ENCODE results near the gene FXR2.

The FXR2 gene

DNA sequence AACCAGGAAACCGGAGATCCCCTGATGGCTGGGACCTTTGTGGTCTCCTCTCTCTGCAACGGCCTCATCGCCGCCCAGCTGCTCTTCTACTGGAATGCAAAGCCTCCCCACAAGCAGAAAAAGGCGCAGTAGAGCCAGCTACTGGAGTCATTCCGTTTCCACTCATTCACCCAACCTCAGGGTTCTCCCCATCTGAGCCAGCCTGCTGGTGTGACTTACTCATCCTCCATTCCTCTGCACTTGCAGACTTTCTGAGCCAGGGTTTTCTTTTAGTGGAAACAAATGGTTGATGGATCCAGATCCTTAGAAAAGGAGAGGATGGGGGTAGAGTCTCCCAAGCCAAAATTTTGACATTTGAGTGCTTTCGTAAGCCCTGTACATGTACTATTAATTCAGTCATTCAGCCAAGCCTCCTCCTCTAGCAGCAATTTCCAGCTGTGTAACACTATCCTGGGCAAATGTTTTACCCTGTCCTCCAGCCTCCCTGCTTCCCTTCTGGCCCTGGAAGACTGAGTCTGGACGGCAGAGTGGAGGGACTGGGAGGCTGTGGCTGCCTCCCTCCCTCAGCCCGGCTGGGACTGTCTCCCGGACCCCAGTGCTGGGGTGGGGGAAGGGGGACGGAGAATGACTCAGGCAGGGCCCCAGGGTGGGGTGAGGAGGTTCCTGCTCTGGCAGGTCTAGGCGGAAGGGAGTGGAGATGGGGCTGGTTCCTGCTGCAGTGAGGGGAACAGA lies 27.1 kb downstream of the FXR2 start:
- Histone ChIP-seq H4K91ac (ENCODE audit: low read depth, low read length) (no peak overlapping the region), H3K9ac (ENCODE audit: low read length) (no peak overlapping the region), H4K8ac (ENCODE audit: low read depth, low read length) (no peak overlapping the region), H3K36me3 (ENCODE audit: control insufficient read depth in 1 of 2, insufficient read depth in 2 of 2, low read length in 2 of 2) (peaks cover 38 to 43% of the 10 kb centered on the region in 2 experiments), H2BK12ac (ENCODE audit: low read length) (no peak overlapping the region), H4K12ac (ENCODE audit: low read depth, low read length) (no peak overlapping the region), H3K4me3 (ENCODE audit: low read depth, low read length) (no peak overlapping the region), H3K14ac (ENCODE audit: low read length) (no peak overlapping the region), H3K79me2 (ENCODE audit: control insufficient read depth, insufficient read depth, low read length, poor library complexity) (peaks cover 12% of the 10 kb centered on the region), H3K18ac (ENCODE audit: low read length) (no peak overlapping the region), H2AK5ac (ENCODE audit: low read length) (no peak overlapping the region), H3K9me3 (ENCODE audit: insufficient read depth, low read depth, low read length) (peaks cover 3% of the 10 kb centered on the region), H2BK5ac (ENCODE audit: low read depth, low read length, poor library complexity) (no peak overlapping the region), H3K23ac (ENCODE audit: low read length) (no peak overlapping the region), H3K4ac (ENCODE audit: low read depth, low read length) (no peak overlapping the region), H2BK120ac (ENCODE audit: insufficient read depth, low read length, poor library complexity) (no peak overlapping the region), H3K27ac (ENCODE audit: low read depth, low read length) (peak overlapping the region; percentile 10), H3K4me2 (ENCODE audit: low read length) (peak overlapping the region; percentile 31), H2AFZ (ENCODE audit: insufficient read depth, low read length, poor library complexity) (no peak overlapping the region), H3K79me1 (ENCODE audit: low read length) (peaks cover 23% of the 10 kb centered on the region), H3K4me1 (ENCODE audit: control insufficient read depth in 1 of 2, insufficient read depth in 2 of 2, low read length in 2 of 2) (peaks cover 41 to 43% of the 10 kb centered on the region in 2 experiments), H3K27me3 (ENCODE audit: insufficient read depth, low read length) (no peaks in the 10 kb centered on the region)
- no CpG with 5 or more reads among the region's 12 CpGs for WGBS (ENCODE audit: extremely low coverage, insufficient coverage, insufficient read length)
- no peak for DNase-seq

- H3K4me1 ChIP-seq (ENCODE audit: control insufficient read depth in 1 of 2, insufficient read depth in 2 of 2, low read length in 2 of 2), result peaks cover 41 to 43% of the 10 kb centered on the region in 2 experiments
- no peak overlapping the region for H3K4me3 ChIP-seq (ENCODE audit: low read depth, low read length)
- no peak overlapping the region for H4K8ac ChIP-seq (ENCODE audit: low read depth, low read length)
- peak in 1 of 2 donors; percentile 52 for DNase-seq
- H2BK5ac ChIP-seq (ENCODE audit: low read depth, low read length, poor library complexity), result no peak overlapping the region
- H3K18ac ChIP-seq (ENCODE audit: low read length), result no peak overlapping the region
- H3K9me3 ChIP-seq (ENCODE audit: insufficient read depth, low read depth, low read length), result peaks cover 3% of the 10 kb centered on the region
- H3K4ac ChIP-seq (ENCODE audit: low read depth, low read length), result no peak overlapping the region
- H3K27ac ChIP-seq (ENCODE audit: low read depth, low read length), result no peak overlapping the region
- H3K27me3 ChIP-seq (ENCODE audit: insufficient read depth, low read length), result no peaks in the 10 kb centered on the region
- H3K4me2 ChIP-seq (ENCODE audit: low read length), result no peak overlapping the region
- no CpG with 5 or more reads among the region's 9 CpGs for WGBS (ENCODE audit: extremely low coverage, insufficient coverage, insufficient read length)
- H2AK5ac ChIP-seq (ENCODE audit: low read length), result no peak overlapping the region
- no peak overlapping the region for H3K14ac ChIP-seq (ENCODE audit: low read length)
- H3K36me3 ChIP-seq (ENCODE audit: control insufficient read depth in 1 of 2, insufficient read depth in 2 of 2, low read length in 2 of 2), result peaks cover 32 to 36% of the 10 kb centered on the region in 2 experiments
- H3K79me1 ChIP-seq (ENCODE audit: low read length), result peaks cover 23% of the 10 kb centered on the region
- H4K12ac ChIP-seq (ENCODE audit: low read depth, low read length), result no peak overlapping the region
- H2BK120ac ChIP-seq (ENCODE audit: insufficient read depth, low read length, poor library complexity), result no peak overlapping the region
- H4K91ac ChIP-seq (ENCODE audit: low read depth, low read length), result no peak overlapping the region
- H3K9ac ChIP-seq (ENCODE audit: low read length), result no peak overlapping the region
- peaks cover 12% of the 10 kb centered on the region for H3K79me2 ChIP-seq (ENCODE audit: control insufficient read depth, insufficient read depth, low read length, poor library complexity)
- H3K23ac ChIP-seq (ENCODE audit: low read length), result no peak overlapping the region
- H2AFZ ChIP-seq (ENCODE audit: insufficient read depth, low read length, poor library complexity), result no peak overlapping the region
- no peak overlapping the region for H2BK12ac ChIP-seq (ENCODE audit: low read length)
Observed at GRCh38 chr17:7586673-7587419, 27.9 kb downstream of the FXR2 start.

DNA sequence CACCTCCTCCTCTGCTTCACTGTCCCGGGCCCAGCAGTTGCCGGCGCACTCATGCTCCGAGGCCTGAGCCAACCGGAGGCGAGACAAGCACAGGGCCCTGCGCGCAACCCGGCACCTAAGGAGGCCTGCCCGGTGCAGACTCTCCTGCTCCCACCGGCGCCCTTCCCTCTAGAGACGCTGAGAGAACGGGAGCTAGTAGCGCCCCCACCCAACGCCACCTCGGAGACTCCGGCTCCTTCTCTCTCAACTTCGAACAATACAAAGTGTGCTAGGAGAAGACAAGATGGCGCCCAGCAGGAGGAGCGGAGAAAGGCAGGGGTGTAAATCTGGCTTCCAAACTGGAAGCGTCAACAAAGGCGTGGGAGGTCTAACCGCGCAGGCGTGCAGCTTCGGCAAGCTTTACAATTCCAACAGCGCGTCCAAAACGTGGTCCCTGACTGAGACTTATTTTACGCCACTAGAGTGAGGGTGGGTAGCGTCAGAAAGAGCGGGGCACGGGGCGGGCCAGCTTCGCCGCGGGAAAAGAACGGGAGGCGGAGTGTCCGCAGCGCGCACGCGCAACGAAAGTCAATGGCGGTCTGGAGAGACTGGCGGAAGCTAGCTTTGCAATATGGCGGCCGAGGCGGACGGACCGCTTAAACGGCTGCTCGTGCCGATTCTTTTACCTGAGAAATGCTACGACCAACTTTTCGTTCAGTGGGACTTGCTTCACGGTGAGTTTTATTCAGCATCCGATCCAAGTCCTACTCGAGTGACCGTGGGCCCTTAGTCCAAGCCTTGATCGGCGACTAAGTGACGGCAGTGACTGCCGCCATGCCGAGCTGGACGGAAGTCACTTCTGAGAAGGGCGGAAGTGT lies 31.2 kb downstream of the FXR2 start, which contains the start of gene MPDU1:
Gene MPDU1, plus strand, starts transcription at position 600 of the 857 bp plus-strand sequence. Its CDS starts 11 bp downstream, at position 611.
- peak within 1 kb of the TSS; percentile 91 for H3K18ac ChIP-seq (ENCODE audit: low read length)
- peak within 1 kb of the TSS; percentile 94 for H3K4ac ChIP-seq (ENCODE audit: low read depth, low read length)
- no peak within 1 kb of the TSS for H3K23ac ChIP-seq (ENCODE audit: low read length)
- H2AK5ac ChIP-seq (ENCODE audit: low read length), result peak within 1 kb of the TSS; percentile 99
- peak within 1 kb of the TSS; percentile 67 for H2BK12ac ChIP-seq (ENCODE audit: low read length)
- H4K8ac ChIP-seq (ENCODE audit: low read depth, low read length), result peak within 1 kb of the TSS; percentile 96
- H3K79me2 ChIP-seq (ENCODE audit: control insufficient read depth, insufficient read depth, low read length, poor library complexity), result peaks cover 8% of the 10 kb centered on the region
- H3K14ac ChIP-seq (ENCODE audit: low read length), result peak within 1 kb of the TSS; percentile 96
- H3K4me1 ChIP-seq (ENCODE audit: control insufficient read depth in 1 of 2, insufficient read depth in 2 of 2, low read length in 2 of 2), result peaks cover 15 to 19% of the 10 kb centered on the region in 2 experiments
- H3K4me3 ChIP-seq (ENCODE audit: low read depth, low read length), result peak within 1 kb of the TSS; percentile 82
- peak; percentile 96 to 99 for DNase-seq
- H3K79me1 ChIP-seq (ENCODE audit: low read length), result peaks cover 16% of the 10 kb centered on the region
- H4K12ac ChIP-seq (ENCODE audit: low read depth, low read length), result peak within 1 kb of the TSS; percentile 97
- no peaks in the 10 kb centered on the region for H3K27me3 ChIP-seq (ENCODE audit: insufficient read depth, low read length)
- peak within 1 kb of the TSS; percentile 88 for H2BK120ac ChIP-seq (ENCODE audit: insufficient read depth, low read length, poor library complexity)
- H3K9ac ChIP-seq (ENCODE audit: low read length), result peak within 1 kb of the TSS; percentile 92
- peak within 1 kb of the TSS; percentile 86 for H3K27ac ChIP-seq (ENCODE audit: low read depth, low read length)
- no CpG with 5 or more reads among the region's 69 CpGs for WGBS (ENCODE audit: extremely low coverage, insufficient coverage, insufficient read length)
- peaks cover 16 to 35% of the 10 kb centered on the region in 2 experiments for H3K36me3 ChIP-seq (ENCODE audit: control insufficient read depth in 1 of 2, insufficient read depth in 2 of 2, low read length in 2 of 2)
- H3K9me3 ChIP-seq (ENCODE audit: insufficient read depth, low read depth, low read length), result peaks cover 2% of the 10 kb centered on the region
- H2AFZ ChIP-seq (ENCODE audit: insufficient read depth, low read length, poor library complexity), result peak within 1 kb of the TSS; percentile 77
- H4K91ac ChIP-seq (ENCODE audit: low read depth, low read length), result peak within 1 kb of the TSS; percentile 98
- peak within 1 kb of the TSS; percentile 85 for H3K4me2 ChIP-seq (ENCODE audit: low read length)
- peak within 1 kb of the TSS; percentile 34 for H2BK5ac ChIP-seq (ENCODE audit: low read depth, low read length, poor library complexity)

Measured in trophoblast cell (in vitro differentiated cells and primary cell).